Activated T-cell treated with anti-CD3 and anti-CD28 coated beads, Interleukin-2, amount 50 U/mL, for 1 hour (primary cell): ENCODE results near the gene DCHS2.
"Not testable (repeated sequence)": the region's sequence is repeated elsewhere in the genome, so short reads cannot be mapped to it uniquely, and the experiment has no call there.

ENCODE experiments used
- DNase-seq: peaks from one replicate; pipeline ENCODE4 v3.0.0-alpha.2; 2020

Gene DCHS2

DNA sequence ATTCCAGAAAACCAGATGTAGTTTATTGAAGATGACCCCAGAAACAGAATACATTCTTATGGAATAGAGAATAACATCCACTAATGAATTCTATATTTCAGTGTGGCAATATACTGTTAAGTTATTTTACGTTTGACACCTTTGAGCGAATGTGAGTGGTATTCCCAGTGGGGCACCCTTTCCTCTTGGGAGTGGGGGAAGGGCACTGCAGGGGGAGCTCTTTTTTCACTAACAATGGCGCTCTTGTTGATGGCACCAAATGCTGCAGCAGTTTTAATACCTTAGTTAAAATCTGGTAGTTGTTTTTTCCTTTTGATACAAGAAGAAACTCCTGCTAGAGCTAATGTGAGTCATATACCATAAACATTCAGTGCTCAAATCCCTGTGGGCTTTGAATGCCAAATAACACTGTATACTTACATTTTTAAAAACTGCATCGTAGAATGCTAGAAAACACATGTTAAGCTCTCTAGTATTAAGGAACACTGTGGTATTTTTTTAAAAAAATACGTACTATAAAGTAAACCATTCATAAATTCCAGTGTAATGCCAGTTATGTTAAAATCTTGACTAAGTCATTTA, 178.5 kb downstream of the DCHS2 start:
- DNase-seq, result no peak

DNA sequence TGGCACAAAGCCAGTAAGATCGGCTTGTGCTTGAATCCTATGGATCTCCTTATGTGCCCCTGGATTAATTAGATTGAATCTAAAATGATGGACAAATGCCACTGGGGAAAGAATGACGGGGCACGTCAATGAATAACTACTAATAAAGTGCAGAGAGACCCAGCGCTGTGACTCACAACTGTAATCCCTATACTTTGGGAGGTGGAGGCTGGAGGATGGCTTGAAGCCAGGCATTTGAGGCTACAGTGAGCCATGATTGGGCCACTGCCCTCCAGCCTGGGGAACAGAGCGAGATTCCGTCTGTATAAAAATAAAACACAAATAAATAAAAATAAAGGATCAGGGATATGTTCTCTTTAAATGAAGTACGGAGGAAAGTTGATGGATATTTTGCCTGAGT, 179.4 kb downstream of the DCHS2 start:
- DNase-seq, result no peak

DNA sequence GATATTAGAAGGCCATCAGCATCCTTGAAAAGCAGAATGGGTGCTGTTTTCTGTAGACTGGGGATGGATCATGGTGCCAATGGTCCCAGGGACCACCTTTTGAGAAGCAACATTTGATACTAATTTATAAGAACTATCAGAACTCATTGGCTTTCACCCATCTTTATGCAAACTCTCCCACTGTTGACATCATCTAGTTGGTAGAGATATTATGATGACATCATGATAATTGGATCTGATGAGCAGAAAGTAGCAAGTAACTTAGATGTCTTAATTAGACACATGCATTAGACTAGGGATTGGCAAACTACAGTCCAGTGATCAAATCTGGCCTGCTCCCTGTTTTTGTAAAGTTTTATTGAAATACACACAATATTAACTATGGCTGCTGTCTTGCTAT, 181.0 kb downstream of the DCHS2 start:
- DNase-seq, result no peak

- DNase-seq, result no peak
Observed at GRCh38 chr4:154308207-154308606, 183.4 kb downstream of the DCHS2 start.

DNA sequence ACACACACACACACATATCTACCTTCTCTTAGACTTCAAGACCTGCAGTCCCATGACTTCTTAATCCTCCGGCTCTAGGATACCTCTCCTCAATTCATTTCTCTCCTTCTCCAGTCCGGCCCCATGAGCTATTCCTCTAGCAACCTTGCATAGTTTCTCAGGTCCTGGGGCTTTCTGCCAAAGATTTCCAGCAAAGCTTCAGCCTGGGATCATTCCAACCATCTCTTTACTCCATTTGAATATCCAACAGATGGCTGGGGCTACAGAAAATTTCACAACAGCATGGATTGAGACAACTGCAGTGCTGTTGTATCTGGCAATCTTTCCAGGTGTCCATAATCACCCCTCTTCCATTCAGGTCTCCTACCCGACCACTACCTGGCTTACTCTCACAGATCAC, 184.1 kb downstream of the DCHS2 start:
- DNase-seq, result no peak

DNA sequence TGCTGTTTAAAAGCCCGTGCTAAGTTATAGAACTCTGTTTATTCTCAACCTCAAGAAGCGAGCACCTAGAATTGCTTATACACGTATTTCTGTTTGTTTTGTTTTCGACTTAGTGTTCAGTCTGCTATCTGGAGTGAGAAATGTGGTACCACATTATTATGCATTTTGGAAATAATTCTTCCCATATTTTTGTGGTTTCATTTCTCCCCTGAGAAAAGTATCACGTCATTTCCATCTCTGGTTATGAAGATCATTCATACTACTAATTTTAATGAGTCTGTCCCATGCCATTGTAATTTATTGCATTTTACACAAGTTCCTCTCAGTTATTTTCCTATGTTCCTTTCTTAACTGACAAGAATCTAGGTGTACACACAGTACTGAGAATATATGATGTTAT, 186.0 kb downstream of the DCHS2 start:
- DNase-seq, result no peak

DNA sequence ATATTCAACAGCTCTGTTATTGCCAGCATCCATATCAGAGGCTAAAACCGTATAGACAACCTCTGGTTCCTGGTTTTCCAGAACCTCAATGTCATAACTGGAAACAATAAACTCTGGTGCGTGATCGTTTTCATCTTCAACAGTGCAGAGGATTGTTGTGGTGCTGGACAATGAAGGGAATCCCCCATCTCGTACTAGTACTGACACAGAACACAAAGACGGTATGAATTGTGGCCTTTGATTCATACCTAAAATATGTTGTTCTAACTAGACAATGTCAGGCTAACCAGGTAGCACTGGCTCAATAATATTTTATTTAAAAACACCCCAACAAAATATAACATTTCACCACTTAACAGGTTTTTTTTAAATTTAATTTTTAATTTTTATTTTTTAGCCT, 186.9 kb downstream of the DCHS2 start:
- DNase-seq, result no peak

DNA sequence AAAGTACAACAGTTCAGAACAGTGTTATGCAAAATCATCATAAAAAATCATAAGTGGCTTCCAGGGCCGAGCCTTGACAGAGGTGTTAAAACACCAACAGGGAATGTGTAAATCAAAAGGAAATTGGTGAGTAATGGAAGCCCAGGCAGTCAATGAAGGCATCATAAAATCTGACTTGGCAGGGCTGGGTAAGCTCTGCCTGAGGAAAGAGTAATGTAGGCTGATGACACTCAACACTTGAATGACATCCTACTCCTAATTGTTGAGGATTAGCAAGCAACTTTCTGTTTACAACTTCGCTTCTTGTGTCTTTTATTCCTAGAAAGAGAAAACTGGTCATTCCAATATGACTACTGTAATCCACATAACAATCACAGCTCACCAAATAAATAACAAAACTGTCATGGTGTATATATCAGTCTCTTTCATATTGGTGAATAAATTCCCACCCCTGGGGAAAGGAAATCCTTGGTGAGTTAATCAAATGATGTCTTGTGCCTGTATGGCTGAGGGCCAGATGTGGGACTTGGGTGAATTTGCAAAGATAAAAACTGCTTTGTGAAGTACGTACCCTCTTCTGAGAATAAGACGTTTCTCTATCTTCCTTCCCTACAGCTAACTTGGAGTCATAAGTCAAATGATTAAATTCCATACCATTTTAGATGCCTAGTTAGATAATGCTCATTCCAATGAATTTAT, 196.8 kb downstream of the DCHS2 start:
- no peak for DNase-seq

DNA sequence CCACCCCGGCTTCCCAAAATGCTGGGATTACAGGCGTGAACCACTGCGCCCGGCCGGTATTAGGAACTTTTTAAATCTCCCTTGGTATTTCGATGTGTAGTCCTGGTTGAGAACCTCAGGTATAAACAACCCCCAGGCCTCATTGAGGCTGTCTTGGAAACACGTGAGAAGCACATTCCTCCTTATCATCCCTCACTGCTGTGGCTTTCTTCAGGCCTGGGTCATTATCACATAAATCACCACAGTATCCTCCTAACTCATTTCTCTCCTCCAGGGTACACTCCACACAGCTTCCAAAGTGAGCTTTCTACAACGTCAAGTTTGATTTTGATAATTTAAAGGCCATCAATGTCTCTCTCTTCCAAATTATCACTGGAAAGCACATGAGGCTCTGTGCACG, 198.2 kb downstream of the DCHS2 start:
- DNase-seq, result no peak

- DNase-seq, result no peak
Observed at GRCh38 chr4:154292589-154292988, 199.0 kb downstream of the DCHS2 start.

DNA sequence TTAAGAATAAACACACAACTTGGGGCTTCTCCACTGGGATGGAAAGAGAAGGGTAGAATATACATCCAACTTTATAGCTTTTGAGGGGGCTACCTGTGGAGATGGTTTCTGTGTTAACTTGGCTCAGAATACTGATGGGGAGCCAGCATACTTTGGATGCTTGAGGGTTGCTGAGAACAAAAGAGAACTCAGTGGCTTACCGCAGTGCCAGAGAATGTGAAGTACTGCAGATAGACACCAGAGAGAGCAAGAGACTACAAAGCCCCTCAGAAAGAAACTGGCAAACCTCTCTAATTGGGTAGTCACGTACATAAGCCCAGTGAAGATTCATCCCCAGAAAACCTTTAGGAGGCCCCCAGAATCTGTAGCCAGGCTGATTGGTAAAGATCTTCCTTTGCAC, 214.4 kb downstream of the DCHS2 start:
- DNase-seq, result no peak

DNA sequence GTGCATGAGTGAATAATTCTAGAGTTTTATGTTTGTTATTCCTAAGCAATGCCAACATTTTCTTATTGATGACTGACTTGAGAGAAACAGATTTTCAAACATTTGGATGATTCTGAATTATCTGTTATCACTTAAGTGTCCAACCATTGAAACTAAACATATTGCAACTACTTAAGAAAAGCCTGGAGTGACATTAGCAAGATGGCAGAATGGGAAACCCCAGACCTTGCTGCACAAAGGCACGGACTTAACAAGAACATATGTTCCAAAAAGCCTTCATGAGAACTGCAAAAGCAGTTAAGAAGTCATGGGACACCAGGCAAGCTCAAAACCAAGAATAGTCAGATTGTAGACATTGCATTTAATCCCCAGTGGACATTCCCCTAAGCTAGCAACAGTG, 215.1 kb downstream of the DCHS2 start:
- DNase-seq, result no peak

- no peak for DNase-seq
Observed at GRCh38 chr4:154254999-154255398, 236.6 kb downstream of the DCHS2 start.

DNA sequence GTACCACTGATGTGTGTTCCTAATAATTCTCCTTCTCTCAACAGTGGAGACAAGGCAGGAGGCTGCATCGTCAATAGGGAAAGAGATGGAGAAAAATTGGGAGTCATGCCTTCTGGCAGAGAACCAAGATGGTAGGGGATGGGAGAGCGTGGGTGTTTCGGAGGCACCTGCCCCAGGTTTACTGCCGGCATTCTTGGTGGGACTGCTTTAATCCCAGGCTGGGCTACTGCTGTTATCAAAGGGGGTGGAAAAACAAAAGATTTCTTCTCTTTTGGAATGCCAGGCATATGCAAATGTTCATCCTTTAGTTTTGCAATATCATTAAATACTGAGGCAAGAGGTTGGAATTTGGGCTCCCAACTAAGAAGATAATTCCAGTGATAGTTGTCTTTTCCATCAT, 257.0 kb downstream of the DCHS2 start:
- DNase-seq, result no peak

DNA sequence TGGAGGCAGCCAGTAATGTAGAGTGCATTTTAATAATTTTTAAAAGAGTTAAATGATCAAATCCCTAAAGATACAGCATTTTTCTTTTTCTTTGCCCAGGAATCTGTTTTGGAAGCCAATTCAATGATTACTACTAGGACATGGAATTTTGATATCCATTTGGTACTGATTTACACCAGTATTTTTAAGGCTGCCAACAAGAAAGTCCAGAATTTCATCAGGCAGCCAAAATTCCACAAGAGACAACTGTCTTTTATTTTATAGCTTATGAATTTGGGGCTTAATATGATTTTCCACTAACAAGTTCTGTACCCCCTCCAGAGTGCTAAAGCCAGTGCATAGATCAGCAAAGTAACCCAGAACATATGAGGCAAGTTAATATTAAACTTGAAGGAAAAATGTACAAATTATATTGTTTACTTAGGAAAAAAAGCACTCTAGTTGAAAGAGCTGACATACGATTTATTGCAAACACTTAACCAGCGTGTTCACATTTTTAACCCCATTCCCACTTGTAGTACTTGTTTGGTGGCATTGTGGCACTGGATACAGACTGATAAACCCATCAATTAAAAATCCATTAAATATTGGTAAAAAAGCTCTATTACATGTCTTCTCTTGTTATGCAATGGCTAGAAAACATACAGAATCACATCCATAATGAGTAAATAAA, 259.7 kb downstream of the DCHS2 start:
- no peak for DNase-seq

DNA sequence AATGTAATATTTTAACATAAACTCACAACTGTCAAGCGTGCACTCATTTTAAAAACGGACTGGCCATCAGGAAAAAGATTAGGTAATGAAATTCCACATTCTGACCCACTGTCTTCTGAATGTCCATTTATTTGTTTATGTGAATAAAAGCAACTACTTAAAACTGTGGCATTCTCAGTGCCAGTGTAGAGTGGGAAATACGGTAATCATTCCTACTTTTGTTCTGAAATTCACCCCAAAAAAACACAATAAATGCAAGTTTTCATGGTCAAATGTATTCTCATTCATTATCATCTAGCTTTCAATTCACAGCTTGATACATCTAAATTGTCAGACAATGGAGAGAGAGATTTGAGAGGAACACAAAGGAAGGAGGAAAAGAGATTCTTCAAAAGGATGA, 260.9 kb downstream of the DCHS2 start:
- no peak for DNase-seq

GRCh38 chr4:154230091-154230490, 261.5 kb downstream of the DCHS2 start:
- DNase-seq, result no peak

GRCh38 chr4:154222875-154223274, 268.7 kb downstream of the DCHS2 start:
- DNase-seq, result no peak

DNA sequence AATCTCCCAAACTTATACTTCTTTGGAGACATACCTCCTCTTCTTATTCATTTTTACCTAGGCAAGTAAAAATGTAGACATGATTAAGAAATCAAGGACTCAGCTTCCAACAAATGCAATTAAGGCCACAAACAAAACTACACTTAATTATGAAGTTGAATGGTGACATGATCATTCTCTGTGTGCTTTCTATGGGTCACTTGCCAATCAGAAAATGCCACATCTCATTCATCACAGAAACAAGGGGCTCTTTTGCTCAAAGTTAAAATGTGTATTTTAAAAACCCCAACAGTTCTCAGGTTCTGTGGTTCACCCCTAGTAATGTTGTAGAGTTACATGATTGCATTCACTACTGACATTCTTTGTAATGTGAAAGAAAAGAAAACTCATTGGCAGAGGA, 273.5 kb downstream of the DCHS2 start:
- DNase-seq, result no peak

DNA sequence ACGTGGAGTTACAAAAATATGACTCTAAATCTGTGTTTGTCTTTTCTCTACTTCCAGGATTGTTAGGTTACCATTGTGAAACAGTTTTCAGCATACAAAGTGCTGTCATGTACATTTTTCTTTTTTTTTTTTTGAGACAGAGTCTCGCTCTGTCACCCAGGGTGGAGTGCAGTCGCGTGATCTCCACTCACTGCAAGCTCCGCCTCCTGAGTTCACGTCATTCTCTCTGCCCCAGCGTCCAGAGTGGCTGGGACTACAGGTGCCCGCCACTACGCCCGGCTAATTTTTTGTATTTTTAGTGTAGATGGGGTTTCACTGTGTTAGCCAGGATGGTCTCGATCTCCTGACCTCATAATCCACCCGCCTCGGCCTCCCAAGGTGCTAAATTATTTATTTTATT, 274.2 kb downstream of the DCHS2 start:
- DNase-seq, result not testable (repeated sequence)

GRCh38 chr4:154211506-154211905, 280.1 kb downstream of the DCHS2 start:
- DNase-seq, result no peak

- DNase-seq, result no peak
Observed at GRCh38 chr4:154208424-154208823, 283.2 kb downstream of the DCHS2 start.

GRCh38 chr4:154205471-154205870, 286.1 kb downstream of the DCHS2 start:
- no peak for DNase-seq

- no peak for DNase-seq
Observed at GRCh38 chr4:154194649-154195048, 296.9 kb downstream of the DCHS2 start.

DNA sequence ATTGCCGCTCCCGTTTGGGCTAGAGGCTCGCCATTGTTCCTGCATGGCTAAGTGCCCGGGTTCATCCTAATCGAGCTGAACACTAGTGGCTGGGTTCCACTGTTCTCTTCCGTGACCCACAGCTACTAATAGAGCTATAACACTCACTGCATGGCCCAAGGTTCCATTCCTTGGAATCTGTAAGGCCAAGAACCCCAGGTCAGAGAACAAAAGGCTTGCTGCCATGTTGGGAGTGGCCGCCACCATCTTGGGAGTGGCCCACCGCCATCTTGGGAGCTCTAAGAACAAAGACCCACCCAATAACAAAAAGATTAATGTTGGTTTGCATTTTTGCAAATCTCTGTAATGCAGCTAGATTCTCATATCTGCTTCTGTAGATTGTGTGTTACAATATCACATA, 299.0 kb downstream of the DCHS2 start:
- no peak for DNase-seq
